LNCAP (cell line): ENCODE results near the gene KCNN4.

Experiments
- TF ChIP-seq, protein P1 (sequence below): fragments of 450-650 bp; IDR thresholded peaks from 2 replicates; pipeline ENCODE4 v1.5.1; 2017; ENCODE audit warnings: mild to moderate bottlenecking

The KCNN4 gene

DNA sequence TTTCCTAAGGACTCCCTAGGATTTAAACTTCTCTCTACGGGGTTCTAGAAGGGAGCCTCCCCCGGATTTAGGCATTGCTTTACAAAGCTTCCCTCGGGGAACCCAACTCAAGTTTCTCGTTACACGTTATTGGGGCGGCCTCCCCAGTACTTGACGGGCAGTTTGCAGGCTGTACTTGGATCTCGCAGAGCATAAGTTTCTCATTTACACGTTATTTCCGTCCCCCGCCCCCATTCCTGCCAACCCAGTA is 26.6 kb downstream of the KCNN4 start:
- TF ChIP-seq, protein P1, sequence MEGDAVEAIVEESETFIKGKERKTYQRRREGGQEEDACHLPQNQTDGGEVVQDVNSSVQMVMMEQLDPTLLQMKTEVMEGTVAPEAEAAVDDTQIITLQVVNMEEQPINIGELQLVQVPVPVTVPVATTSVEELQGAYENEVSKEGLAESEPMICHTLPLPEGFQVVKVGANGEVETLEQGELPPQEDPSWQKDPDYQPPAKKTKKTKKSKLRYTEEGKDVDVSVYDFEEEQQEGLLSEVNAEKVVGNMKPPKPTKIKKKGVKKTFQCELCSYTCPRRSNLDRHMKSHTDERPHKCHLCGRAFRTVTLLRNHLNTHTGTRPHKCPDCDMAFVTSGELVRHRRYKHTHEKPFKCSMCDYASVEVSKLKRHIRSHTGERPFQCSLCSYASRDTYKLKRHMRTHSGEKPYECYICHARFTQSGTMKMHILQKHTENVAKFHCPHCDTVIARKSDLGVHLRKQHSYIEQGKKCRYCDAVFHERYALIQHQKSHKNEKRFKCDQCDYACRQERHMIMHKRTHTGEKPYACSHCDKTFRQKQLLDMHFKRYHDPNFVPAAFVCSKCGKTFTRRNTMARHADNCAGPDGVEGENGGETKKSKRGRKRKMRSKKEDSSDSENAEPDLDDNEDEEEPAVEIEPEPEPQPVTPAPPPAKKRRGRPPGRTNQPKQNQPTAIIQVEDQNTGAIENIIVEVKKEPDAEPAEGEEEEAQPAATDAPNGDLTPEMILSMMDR = no peak

DNA sequence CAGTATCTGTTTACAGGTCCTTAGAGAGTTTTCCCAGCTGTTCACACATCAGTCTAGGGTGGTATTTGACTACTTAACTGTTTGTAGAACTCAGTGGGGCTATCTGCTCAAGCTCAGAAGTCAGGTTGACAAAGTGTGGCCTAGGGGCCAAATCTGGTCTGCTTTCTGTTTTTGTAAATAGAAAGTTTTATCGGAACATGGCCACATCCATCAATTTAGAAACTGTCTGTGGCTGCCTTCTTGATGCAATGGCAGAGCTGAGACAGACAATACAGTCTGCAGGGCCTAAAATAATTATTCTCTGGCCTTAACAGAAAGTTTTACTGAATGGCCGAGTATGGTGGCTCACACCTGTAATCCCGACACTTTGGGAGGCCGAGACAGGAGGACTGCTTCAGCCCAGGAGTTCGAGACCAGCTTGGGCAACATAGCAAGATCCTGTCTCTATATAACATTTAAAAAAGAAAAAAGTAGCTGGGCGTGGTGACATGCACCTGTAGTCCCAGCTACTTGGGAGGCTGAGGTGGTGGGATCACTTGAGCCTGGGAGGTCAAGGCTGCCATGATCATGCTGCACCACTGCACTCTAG is 28.4 kb downstream of the KCNN4 start:
- TF ChIP-seq, protein P1 = no peak

DNA sequence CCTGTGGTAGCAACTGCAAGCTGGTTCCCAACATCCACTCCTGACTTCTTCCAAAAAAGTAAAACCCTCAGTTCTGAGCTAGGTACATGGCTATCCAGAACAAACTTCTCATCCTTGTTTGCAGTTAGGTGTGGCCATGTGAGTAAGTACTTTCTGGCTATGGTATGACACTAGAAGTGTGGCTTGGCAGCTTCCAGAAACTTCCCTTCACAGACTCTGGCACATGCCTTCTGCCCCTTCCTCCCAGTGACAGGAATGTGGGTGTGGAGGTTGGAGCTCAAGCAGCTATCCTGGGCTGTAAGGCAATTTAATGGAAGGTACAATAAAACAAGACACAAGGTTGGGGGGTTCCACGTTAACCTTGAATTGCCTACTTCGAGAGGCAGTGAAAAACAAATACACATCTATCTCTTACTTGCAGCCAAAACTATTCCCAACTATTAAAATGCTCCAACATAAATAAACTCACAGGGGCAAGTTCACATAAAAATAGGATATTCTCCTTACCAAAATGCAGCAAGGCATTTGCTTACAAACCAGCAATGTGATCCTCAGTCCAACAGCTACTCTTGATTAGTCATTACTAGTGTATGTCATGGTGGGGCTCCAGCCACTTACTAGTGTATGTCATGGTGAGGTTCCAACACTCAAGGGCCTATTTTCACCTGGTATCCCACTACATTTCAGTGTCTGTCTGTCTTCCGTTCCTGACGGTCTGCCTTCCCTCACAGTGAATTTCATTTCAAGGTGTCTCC is 29.1 kb downstream of the KCNN4 start:
- TF ChIP-seq, protein P1 = no peak

DNA sequence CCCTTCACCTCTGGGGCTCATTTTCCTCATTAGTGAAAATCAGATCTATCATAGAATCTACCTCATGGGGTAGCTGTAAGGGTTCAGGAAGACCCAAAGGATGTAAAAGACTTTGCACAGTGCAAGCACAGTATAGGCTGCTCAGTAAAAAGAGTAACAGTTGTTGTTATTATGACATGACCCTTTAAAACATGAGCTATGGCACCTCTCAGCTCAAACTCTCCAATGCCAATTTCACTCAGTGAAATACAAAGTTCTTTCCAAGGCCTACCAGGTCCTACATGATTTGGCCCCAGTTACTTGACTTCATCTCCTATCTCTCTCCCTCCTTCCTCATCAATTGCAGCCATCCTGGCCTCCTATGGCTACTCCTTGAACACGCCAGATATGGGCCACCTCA is 30.9 kb downstream of the KCNN4 start:
- TF ChIP-seq, protein P1 = no peak

DNA sequence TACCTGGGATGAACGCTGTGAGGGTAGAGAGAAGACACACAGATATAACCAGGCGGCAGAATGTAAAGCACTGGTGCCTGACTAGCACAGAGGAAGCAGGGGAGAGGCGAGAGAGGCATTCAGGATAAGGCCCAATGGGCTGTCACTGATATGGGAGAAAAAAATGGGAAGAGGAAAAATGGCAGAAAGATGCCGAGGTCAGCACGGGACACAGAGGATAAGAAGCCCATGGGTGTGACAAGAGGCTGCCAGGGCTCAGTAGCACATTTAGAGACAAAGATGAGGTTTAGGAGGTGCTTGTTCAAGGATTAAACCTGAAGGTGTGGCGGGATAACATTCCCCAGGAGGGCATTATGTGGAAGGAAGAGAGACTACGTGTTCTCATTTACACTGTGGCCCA is 31.6 kb downstream of the KCNN4 start:
- TF ChIP-seq, protein P1 = no peak

DNA sequence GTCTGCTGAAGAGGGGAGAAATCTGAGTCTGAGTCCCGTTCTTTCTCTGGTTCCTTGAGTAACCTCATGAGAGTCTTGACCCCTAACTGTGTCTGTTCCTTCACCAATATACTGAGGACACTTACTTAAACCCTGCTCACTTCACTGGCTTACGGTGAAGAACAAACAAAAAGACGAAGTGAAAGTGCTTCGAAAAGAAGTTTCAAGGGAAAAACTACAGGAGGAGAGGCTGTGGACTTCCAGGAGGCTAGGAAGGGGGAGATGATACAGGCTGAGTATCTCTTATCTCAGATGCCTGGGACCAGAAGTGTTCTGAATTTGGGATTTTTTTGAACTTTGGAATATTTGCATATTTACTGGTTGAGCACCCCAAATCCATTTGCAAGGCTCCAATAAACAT is 32.1 kb downstream of the KCNN4 start:
- TF ChIP-seq, protein P1 = no peak

DNA sequence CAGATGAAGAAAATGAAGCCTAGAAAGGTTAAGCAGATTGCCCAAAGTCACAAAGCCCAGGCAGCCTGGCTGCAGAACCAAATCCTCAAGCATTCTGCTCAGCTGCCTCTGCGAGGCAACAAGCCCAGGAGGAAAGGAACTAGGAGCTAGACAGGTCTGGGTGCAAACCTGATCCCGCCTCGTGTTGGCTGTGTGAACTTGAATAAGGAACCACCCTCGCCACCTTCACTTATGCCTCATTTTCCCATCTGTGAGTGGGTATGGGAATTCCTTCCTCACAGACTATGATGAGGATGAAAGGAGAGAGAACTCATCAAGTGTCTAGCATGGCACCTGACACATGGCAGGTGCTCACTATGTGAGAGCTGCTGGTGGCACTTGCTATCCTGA is 32.6 kb downstream of the KCNN4 start:
- TF ChIP-seq, protein P1 = no peak
